Measurements from ENCODE around the gene ZNF200. TPM values are rescaled to one million over a fixed set of nuclear protein-coding genes. Genes with fewer than 3 reads are reported as not detected.
"Not testable (repeated sequence)": the region's sequence is repeated elsewhere in the genome, so short reads cannot be mapped to it uniquely, and the experiment has no call there.

The ZNF200 gene
- total RNA-seq, 4 donors from 2014 or later = 8.6 to 13.0 (median 10.0) TPM

DNA sequence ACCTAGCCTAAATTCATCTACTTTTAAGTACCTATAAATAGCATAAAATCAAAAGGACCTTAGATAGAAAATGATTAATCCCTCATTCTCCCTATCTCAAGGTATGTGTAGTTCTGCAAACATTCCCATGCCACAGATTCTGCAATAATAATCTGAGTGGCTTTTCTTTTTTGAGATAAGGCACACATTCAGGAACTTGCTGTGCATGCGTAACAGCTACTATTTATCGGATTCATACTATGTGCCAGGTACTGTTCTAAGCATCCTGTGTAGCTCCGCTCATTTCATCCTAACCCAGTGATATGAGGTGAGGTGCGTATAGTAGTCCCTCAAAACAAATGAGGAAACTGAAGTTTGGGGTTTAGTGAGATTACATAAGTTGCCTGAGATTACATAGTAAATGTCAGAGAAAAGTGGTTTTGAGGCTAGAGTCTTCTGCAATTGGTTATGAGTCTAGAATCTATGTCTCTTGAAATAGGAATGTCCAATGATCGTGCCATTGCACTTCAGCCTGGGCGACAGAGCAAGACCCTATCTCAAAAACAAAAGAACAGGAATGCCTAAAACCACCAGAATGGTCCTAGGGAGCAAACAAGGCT, 46.4 kb upstream of the ZNF200 start:
- peaks cover 0 to 13% (median 0%) of the 10 kb centered on the region in 3 donors for H3K36me3 ChIP-seq
- H3K9me3 ChIP-seq = no peaks in the 10 kb centered on the region
- TF ChIP-seq POLR2A (IDR thresholded peaks at IDR 0.05) (no peak), CTCF (IDR thresholded peaks at IDR 0.05) (no peak)
- peaks cover 0 to 17% (median 9%) of the 10 kb centered on the region in 4 donors for H3K4me1 ChIP-seq
- H3K4me3 ChIP-seq = no peak overlapping the region
- no peak for DNase-seq
- no peak overlapping the region for H3K27ac ChIP-seq
- H3K27me3 ChIP-seq = no peaks in the 10 kb centered on the region

- DNase-seq = no peak
- Histone ChIP-seq H3K9me3 (no peaks in the 10 kb centered on the region), H3K36me3 (no peaks in the 10 kb centered on the region), H3K4me1 (no peaks in the 10 kb centered on the region), H3K27me3 (no peaks in the 10 kb centered on the region), H3K27ac (no peak overlapping the region), H3K4me3 (no peak overlapping the region)
- TF ChIP-seq CTCF (IDR thresholded peaks at IDR 0.05) (no peak), POLR2A (IDR thresholded peaks at IDR 0.05) (no peak)
Measured at GRCh38 chr16:3276679-3277078, 41.7 kb upstream of the ZNF200 start.

DNA sequence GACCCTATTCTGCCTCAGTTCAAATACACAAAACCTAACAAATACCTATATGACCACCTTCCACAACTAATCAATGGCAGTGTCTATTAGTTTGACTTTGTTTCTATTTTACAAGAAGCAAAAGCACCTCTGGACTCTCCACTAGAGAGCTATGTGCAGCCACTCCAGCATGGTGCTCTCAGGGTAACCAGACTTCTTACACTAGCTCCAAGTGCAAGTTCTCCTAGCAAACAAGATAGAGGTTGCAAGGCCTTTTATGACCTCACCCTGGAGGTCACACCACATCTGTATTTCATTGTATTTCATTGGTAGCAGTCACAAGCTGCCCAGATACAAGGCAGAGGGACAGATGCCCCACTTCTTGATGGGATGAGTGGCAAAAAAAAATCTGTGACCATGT, 40.0 kb upstream of the ZNF200 start:
- Histone ChIP-seq H3K27me3 (no peaks in the 10 kb centered on the region), H3K4me1 (no peaks in the 10 kb centered on the region), H3K4me3 (no peak overlapping the region), H3K36me3 (no peaks in the 10 kb centered on the region), H3K27ac (no peak overlapping the region), H3K9me3 (no peaks in the 10 kb centered on the region)
- DNase-seq = peak in 1 of 3 donors; percentile 2
- TF ChIP-seq CTCF (IDR thresholded peaks at IDR 0.05) (no peak), POLR2A (IDR thresholded peaks at IDR 0.05) (no peak)

DNA sequence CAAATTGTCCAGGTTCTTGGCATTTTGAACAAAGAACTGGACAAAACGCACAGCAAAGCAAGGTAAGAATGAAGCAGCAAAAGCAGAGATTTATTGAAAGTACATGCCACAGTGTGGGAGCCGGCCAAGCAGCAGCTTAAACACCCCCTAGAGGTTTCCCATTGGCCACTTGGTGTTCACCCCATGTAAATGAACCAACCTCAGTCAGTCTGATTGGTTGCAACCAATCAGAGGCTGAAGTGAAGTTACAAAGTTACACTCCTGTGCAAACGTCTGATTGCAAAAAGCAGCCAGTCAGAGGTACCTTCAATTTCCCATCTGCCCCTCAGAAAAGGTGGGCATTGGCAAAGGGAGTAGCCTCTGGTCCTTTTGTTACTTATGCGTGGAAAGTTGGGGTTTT, 39.5 kb upstream of the ZNF200 start:
- Histone ChIP-seq H3K27ac (no peak overlapping the region), H3K36me3 (no peaks in the 10 kb centered on the region), H3K9me3 (no peaks in the 10 kb centered on the region), H3K4me1 (no peaks in the 10 kb centered on the region), H3K27me3 (no peaks in the 10 kb centered on the region), H3K4me3 (no peak overlapping the region)
- no peak for TF ChIP-seq CTCF (IDR thresholded peaks at IDR 0.05)
- no peak for TF ChIP-seq POLR2A (IDR thresholded peaks at IDR 0.05)
- DNase-seq = peak in 1 of 3 donors; percentile 7

DNA sequence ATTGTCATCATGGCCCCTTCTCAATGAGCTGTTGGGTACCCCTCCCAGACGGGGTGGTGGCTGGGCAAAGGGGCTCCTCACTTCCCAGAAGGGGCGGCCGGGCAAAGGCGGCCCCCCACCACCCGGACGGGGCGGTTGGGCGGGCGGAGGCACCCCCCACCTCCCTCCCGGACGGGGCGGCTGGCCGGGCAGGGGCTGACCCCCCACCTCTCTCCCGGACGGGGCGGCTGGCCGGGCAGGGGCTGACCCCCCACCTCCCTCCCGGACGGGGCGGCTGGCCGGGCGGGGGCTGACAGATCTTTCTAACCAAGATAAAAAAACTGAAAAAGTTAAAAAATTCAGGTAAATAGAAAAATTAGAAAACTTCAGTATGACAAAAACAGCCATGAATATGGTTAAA, 36.3 kb upstream of the ZNF200 start:
- H3K36me3 ChIP-seq, H3K27ac ChIP-seq, H3K4me1 ChIP-seq, H3K27me3 ChIP-seq, DNase-seq, H3K4me3 ChIP-seq, H3K9me3 ChIP-seq: not testable (repeated sequence)

DNA sequence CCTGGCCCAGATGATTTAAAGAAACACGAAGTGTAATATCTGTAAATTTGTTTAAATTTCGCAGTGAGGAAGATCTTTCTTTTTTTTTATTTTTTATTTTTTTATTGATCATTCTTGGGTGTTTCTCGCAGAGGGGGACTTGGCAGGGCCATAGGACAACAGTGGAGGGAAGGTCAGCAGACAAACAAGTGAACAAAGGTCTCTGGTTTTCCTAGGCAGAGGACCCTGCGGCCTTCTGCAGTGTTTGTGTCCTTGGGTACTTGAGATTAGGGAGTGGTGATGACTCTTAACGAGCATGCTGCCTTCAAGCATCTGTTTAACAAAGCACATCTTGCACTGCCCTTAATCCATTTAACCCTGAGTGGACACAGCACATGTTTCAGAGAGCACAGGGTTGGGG, 35.8 kb upstream of the ZNF200 start:
- DNase-seq, H3K36me3 ChIP-seq, H3K27ac ChIP-seq, H3K9me3 ChIP-seq, H3K4me1 ChIP-seq, H3K4me3 ChIP-seq, H3K27me3 ChIP-seq: not testable (repeated sequence)

GRCh38 chr16:3268294-3268693, 33.3 kb upstream of the ZNF200 start:
- no peak for DNase-seq
- no peak for TF ChIP-seq CTCF (IDR thresholded peaks at IDR 0.05)
- no peak for TF ChIP-seq POLR2A (IDR thresholded peaks at IDR 0.05)

More at GRCh38 chr16:3268294-3268693, 33.3 kb upstream of the ZNF200 start:
- Histone ChIP-seq H3K27ac (no peak overlapping the region), H3K4me3 (no peak overlapping the region), H3K27me3 (no peaks in the 10 kb centered on the region), H3K9me3 (no peaks in the 10 kb centered on the region), H3K4me1 (peaks cover 0 to 9% (median 0%) of the 10 kb centered on the region in 4 donors), H3K36me3 (no peaks in the 10 kb centered on the region)
